ENCODE data around the gene NCAPH2.
A peak's percentile ranks its signal among the peaks of the same experiment; 100 is the strongest.

The NCAPH2 gene

DNA sequence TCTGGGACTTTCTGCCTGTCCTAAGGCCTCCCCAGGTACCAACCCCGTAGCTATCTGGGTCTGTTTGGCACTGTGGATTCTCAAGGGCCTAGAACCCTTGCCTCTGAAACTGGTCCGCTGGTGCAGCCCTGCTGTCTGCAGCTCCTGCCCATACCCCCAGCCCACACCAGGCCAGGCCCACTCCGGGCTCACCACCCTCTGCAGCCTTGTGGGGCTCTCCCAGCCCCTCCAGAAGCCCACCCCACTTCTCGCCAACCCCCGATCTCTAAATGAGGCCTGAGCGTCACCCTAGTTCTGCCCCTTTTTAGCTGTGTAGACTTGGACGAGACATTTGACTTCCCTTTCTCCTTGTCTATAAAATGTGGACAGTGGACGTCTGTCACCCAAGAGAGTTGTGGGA is 42.4 kb downstream of the NCAPH2 start:
- DNase-seq = no peak

DNA sequence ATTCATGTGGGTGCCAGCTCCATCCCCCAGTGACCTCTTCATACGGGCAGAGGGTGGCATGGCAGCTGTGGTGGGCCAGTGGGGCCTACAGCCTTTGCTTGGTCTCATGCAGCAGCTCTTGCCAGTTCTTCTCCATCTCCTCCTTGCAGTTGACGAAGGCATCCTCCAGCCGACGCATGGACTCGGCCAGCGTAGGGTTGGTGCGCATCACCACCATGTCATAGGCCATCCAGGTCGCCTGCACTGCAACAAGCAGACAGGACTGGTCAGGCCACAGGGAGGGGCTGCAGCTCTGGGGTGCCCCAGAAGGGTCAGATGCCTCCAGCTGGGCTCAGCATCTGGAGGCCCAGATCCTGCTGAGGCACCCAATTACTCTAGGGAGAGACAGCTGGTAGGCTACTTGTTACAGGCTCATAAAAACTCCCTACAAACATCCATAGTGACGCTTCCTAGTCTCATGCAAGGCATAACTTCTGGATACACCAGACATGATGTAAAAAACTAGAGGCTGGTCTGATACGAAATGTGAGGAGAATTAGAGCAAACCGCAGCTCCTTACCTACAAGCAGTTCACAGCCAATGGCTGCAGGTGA is 43.2 kb downstream of the NCAPH2 start:
- DNase-seq = no peak

DNA sequence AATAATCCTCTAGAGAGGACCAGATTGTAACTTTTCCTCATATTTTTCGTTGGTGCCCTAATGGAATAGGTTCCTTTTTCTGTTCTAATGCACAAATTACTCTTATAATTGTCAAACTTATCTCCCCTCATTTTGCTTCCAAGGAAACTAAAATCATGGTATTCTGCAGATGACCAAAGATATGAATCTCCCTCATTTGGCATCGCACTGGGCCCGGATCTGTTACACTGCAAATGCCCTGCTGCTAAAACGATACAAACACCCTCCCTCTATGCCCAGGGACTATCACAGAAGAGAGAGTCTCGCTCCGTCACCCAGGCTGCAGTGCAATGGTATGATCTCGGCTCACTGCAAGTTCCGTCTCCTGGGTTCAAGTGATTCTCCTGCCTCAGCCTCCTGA is 45.3 kb downstream of the NCAPH2 start:
- DNase-seq = no peak

DNA sequence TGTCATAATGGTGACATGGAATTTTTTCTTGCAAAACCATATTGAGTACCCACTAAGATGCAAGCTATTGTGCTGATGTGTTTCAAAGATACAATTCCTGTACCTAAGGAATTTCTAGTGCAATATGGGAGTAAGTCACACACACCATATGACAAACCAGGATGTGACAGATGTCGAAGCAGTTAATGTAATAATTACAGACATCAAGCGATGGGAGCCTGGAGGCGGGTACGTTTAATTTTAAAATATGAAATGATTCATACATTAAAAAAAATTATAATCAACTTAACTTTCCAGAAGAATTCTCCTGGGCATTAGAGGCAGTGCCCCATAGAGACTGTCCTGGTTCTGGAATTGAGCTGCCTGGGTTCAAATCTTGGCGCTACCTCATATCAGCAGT is 48.7 kb downstream of the NCAPH2 start:
- no peak for DNase-seq

DNA sequence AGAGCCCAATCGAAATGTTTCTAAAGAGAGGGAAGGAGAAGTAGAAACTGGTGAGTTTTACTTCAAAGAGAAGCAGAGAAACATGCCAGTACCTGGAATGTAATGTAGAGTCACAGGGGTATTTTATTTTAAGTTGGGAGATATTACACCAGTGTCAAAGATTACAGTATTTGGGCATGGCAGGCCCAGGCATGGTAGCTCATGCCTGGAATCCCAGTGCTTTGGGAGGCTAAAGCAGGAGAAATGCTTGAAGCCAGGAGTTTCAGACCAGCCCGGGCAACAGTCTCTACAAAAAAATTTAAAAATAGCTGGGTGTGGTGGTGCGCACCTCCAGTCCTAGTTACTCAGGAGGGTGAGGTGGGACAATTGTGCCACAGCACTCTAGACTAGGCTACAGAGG is 52.0 kb downstream of the NCAPH2 start:
- no peak for DNase-seq

DNA sequence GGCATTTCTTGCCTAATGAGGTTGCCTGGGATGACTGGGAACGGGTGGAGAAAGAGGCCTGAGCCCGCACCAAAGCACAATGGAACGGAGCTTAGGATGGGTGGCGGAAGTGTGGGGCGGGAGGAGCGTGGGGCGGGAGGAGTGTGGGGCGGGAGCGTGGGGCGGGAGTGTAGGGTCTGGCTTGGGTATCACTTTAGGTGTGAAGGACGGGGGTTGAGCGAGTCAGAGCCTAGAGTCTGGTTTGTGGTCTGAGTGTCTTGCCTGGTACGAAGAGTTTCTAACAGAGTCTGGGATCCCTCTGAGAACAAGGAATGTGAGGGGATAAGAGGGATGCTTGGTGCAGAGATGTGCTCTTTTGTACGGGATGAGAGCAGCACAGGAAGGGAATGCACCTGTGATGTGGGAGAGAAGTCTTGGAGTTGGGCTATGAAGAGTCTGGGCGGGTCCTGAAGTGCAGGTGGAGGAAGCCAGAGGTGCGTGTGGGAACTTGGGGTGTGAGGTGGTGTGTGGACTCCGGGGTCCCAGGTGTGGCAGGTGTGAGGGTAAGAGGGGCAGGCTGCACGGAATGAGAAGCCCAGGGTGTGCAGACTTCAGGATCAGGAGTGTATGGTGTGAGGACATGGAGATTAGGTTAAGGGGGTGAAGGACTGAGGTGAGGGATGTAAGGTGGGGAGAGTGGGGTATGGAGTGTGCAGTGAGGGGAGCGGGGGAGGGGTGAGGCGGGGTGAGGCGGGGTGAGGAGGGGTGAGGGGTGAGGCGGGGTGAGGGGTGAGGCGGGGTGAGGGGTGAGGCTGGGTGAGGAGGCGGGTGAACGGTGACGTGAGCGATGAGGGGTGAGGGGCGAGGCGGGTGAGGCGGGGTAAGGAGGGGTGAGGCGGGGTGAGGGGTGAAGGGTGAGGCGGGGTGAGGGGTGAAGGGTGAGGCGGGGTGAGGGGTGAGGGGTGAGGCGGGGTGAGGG is 53.7 kb downstream of the NCAPH2 start:
- no peak for DNase-seq

DNA sequence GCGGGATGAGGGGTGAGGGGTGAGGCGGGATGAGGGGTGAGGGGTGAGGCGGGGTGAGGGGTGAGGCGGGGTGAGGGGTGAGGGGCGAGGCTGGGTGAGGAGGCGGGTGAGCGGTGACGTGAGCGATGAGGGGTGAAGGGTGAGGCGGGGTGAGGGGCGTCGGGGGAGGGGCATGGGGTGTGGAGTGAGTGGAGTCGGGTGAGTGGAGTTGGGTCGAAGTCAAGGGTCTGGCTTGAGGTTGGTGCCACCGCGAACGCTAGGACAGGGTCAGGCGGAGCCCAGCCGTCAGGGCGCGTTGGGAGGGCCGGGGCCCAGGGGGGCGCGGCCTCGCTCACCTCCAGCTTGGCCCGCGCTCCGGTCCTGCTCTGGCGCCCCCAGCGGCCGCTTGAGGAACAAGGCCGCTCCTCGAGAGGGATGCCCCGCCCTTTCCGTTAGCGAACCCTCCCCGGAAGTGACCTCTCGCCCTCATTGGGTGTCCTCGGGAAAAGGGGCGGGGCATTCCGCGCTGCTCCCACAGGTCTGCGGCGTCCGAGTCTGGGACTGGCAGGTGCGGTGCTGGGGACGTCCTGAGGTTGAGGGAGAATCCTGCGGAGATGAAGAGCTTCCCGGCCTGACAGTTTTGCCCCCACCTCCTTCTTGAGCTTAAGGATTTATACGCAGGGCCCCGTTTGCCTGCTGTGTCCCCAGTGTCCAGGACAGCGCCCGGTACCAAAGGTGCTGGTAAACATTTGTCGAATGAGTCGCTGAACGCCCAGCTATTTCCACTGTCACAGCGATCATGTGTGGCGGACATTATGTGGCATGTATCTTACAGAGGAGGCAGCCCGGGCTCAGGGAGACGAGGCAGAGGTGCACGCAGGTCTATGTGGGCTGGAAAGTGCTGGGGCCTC is 54.7 kb downstream of the NCAPH2 start, which contains the start of gene SYCE3:
Gene SYCE3 (minus strand): TSS at position 397 of the 890 bp plus-strand sequence. CDS start 6,514 bp downstream, outside the sequence.
- DNase-seq = peak; percentile 96

DNA sequence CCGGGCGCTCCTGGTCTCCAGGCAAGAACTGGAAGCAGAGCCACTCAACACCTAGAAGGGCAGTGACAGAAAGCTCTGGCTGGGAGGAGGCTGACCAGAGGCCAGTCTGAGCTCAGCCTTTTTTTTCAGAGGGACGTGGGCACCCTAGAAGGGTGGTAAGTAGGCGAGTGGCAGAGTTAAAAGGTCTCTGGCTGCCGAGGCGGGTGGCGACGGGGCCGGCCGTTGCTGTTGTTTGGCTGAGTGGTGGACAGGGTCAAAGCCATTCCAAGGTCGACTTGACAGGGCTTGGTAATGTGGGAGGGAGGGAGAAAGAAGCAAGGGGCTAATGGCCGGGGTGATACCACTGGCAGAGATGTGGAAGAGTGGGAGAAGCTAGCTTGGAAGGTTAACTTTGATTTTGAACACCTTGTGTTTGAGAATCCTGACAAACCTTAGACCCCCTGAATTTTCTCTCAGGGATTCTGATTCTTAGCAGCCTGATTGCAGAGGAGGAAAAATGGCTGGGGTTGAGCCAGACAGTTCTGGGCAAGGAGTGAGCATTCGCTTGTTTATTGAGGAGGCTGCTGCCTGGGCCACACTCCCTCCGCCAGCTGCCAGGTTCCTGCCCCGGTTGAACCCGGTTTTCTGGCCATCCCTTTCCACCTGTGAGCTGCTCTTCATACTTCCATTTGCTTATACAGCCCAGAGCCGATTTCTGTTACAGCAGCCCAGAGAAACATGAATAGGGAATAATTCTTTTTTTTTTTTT is 55.6 kb downstream of the NCAPH2 start:
- DNase-seq = no peak

DNA sequence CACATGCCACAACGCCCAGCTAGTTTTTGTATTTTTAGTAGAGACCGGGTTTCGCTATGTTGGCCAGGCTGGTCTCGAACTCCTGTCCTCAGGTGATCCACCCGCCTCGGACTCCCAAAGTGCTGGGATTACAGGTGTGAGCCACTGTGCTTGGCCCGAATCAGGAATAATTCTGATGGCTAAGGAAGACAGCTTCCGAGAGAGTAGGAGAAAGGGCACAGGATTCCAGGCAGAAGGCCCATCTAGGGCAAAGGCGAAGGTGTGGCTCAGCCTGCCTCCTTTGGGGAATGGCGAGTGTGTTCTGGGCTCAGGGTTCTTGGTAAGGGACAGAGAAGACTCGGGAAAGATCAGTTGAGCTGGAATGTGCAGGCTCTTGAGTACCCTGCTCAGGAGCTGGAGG is 56.3 kb downstream of the NCAPH2 start:
- DNase-seq = no peak

DNA sequence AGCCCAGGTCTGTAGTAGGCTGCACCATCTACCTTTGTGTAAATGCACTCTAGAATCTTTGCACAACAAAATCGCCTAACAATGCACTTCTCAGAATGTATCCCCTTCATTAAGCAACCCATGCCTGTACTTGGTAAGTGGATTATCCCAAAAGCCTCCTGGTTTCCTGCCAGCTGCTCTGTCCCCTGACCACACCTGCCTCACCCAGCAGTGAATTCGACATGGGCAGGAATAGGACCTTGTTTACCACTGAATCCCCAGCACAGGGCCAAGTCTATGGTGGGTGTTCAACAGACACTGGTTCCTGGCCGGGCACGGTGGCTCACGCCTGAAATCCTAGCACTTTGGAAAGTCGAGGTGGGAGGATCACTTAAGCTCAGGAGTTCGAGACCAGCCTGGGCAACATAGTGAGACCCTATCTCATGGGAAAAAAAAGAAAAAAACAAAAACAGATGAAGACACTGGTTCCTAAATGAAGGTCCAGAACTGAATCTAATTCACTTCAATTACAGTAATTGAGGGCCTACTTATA is 59.8 kb downstream of the NCAPH2 start:
- no peak for DNase-seq

DNA sequence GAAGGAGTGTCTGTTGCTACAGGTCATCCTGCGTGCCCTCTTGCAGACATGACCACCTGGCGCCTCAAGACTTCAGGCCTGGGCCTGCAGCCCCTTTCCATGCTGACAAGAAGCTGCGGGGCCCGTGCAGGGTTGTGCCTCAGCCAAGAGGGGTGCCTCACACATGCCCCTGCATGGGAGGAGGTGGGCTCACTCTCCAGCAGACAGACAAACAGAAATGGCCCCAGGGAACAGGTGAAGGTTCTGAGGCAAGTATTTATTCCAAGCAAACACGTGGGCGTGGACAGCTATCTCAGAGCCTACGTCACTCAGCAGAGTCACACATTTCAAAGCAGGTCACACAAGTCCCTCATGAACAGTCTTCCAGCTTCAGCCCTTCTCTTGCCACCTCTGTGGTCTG is 60.6 kb downstream of the NCAPH2 start:
- DNase-seq = no peak

DNA sequence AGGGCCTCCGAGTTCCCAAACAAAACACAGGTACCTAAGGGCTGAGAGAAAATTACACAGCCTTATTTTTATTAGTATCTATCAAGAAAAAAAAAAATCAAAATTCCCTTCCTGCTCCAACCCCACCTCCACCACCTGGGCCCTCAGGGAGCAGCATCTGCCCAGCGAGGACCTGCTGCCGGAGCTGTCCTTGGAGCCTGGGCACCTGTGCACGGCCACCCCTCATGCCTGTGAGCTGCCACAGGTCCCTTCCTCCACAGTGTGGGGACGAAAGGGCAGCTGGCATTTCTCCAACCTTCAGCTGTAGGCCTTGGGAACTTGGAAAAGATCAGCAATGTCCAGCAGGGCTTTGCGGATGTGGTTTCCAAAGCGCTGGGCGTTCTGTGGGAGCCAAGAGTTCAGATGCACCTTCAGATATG is 61.0 kb downstream of the NCAPH2 start:
- no peak for DNase-seq

DNA sequence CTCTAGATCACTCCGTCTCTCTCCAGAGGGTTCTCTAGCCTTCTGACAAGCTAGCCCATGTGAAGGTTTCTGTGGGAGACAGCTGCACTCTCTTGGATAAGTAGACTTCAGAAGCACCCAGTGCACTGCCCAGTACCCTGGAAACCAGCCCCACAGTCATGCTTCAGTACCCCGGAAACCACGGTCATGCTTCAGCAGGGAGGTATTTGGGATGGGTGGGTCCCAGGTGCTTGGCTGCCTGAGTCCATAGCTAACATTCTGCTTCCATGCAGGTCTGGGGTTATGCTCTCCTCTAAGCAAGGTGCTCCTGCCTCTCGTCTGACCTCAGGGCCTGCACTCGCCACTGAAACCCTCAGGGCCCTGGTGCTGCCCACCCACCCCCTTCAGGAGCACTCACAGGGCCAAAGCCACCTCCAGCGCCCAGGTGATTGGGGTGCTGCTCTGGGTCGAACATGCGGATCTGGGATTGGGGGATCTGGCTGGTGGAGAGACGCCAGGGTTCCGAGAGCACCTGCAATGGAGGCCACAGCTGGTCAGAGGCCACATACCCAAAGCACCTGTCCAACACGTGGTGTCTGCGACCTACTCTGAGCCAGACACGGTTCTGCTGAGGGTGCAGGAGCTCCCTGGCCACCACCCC is 62.0 kb downstream of the NCAPH2 start:
- no peak for DNase-seq

DNA sequence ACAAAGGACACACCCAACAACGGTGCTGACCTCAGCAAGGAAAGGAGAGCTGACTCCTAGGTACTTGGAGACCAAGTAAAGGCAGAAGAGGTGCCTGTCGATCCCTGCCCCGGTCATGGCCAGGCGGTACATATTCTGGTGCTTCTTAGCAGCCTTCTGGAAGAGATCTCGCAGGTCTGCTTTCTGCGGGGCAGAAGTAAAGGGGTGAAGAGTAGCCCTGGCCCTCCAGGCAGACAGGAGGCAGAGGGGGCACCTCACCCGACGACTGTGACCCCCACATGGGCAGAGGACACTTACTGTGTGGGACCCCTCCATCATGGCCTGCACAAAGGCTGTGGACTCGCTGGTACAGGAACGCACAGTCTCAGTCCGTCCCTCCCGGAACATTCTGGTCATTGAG is 62.8 kb downstream of the NCAPH2 start:
- no peak for DNase-seq

DNA sequence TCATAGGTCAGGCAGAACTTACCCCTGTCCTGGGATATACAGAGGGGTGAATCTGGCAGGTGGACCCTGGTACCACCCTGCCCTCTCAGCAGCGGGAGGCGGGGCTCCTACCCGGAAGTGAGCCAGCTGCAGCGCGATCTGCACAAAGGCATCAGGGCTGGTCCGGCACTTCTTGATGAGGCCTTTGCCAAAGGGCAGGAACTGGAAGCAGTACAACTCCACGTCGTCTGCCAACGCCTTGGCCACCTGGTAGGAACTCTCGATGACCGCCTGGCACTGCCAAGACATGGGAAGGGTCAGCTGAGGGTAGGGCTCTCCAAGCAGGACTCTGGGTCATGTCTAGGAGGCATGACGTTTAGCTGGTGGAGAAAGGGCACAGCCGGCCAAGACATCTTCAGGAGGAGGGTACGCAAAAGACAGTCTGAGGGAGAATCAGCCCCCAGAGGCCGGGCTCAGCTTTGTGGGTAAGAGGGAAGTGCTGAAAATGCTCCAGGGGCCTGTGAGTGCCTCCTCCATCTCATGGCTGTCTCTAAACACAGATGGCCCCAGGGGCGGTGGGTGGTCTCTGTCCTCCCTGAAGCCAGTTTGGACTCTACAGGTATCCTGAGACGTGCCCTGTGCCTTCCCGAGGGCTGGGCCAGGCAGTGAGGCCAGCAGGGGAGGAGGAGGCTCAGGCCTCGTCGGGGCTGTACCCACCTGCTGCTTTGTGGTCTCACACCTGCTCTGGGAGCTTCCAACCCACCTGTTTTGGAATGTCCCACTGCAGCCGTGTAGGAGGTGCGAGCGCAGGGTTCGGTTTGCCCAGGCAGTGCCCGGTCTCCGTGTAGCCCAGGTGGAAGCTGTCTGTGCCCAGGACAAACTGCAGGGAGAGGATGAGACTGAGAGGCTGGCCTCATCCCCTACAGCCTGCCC is 63.5 kb downstream of the NCAPH2 start:
- DNase-seq = no peak

DNA sequence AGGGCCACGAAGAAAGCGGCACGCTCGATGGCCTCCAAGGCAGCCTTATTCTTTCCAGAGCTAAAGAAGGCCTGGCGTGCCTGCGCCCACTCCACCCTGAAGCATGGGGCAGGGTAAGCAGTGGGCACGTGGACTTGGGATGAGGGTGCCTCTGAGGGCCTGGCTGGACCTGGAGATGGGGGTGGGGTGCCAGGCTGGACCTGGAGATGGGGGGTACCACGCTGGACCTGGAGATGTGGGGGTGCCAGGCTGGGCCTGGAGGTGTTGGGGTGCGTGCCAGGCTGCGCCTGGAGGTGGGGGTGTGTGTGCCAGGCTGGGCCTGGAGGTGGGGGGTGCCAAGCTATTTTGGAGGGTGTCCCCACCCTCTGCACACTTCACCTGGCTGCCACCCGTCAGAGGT is 64.9 kb downstream of the NCAPH2 start:
- no peak for DNase-seq

DNA sequence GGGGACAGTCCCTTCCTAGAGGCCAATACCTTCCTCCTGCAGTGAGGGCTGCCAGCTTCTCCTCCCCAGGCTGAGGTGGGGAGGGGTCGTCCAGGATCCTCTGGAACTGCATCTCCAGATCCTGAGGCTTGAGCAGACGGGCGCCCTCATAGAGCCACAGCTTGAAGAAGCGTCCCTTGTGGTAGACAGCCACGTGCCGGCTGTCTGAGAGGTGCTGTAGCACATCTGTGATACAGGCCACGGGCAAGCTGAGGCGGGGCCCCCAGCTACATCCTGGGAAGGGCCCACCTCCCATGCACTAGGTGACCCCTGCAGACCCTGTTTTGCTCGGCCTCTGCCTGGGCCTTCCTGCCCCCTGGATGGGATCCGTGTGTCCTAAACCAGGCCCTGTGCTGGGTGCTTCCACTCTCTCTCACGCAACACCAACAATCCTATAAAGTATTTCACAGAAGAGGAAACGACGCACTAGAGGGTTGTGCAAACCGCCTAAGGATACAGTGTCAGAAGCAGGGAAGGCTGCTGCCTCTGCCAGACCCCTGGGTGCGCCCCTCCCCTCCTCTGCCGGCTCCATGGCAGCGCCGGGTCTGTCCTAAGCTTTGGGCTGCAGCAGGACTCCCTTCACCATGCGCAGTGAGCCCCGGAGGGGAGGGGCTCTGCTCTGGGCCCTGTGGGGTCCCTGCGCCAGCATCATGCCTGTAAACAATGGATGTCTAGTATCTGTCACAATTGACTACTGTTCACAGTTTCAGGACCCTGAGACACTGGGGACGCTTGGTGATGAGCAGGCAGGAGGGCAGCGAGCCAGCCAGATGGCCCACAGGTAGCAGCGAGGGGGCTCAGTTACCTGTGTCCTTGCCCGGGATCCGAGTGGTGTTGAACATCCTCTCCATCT is 65.7 kb downstream of the NCAPH2 start:
- DNase-seq = no peak

DNA sequence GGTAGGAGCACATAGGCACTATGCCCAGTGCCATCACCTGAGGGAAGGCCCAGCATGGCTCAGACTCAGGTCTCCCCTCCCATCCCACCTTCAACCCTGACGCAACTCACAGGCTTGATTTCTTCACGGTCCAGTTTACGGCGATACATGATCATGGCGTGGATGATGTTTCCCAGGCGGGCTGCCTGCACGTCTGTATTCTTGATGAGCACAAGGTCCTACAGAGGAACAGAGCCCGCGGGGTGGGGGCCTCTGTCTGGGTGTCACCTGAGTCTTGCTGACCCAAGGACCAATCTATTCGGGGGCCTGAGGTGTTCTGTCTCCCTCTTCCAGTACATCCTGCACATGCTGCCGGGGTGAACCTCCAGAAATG is 66.3 kb downstream of the NCAPH2 start:
- DNase-seq = no peak

Measured in effector CD8-positive, alpha-beta T cell (primary cell).